ENCODE measurements around the gene TFB1M. TPM values are rescaled to one million over a fixed set of nuclear protein-coding genes. Genes with fewer than 3 reads are reported as not detected.
A peak's percentile ranks its signal among the peaks of the same experiment; 100 is the strongest.
"Not testable (repeated sequence)": the region's sequence is repeated elsewhere in the genome, so short reads cannot be mapped to it uniquely, and the experiment has no call there.

TFB1M gene
- total RNA-seq, 1 donor from 2014 or later = 12.5 TPM

GRCh38 chr6:155232848-155233247 is 81.4 kb downstream of the TFB1M start:
- Histone ChIP-seq H3K27ac (ENCODE audit: low read depth, low read length) (no peak overlapping the region), H3K27me3 (ENCODE audit: control insufficient read depth in 3 of 3, insufficient read depth in 3 of 3, low read length in 3 of 3) (no peaks in the 10 kb centered on the region), H3K4me3 (ENCODE audit: low read length in 3 of 3) (no peak overlapping the region), H3K4me1 (ENCODE audit: control insufficient read depth in 3 of 3, insufficient read depth in 3 of 3, low read length in 3 of 3) (peaks cover 0 to 6% (median 4%) of the 10 kb centered on the region in 3 donors), H3K9me3 (ENCODE audit: control insufficient read depth in 3 of 3, low read length in 3 of 3) (no peaks in the 10 kb centered on the region), H3K36me3 (ENCODE audit: control insufficient read depth in 3 of 3, insufficient read depth in 3 of 3, low read length in 3 of 3) (no peaks in the 10 kb centered on the region), H3K9ac (ENCODE audit: low read depth in 1 of 3, low read length in 3 of 3) (no peak overlapping the region)

- not testable (repeated sequence) for H3K9ac ChIP-seq (ENCODE audit: low read depth in 1 of 3, low read length in 3 of 3); H3K36me3 ChIP-seq (ENCODE audit: control insufficient read depth in 3 of 3, insufficient read depth in 3 of 3, low read length in 3 of 3); H3K27ac ChIP-seq (ENCODE audit: low read depth, low read length); H3K27me3 ChIP-seq (ENCODE audit: control insufficient read depth in 3 of 3, insufficient read depth in 3 of 3, low read length in 3 of 3); H3K4me3 ChIP-seq (ENCODE audit: low read length in 3 of 3); H3K4me1 ChIP-seq (ENCODE audit: control insufficient read depth in 3 of 3, insufficient read depth in 3 of 3, low read length in 3 of 3); H3K9me3 ChIP-seq (ENCODE audit: control insufficient read depth in 3 of 3, low read length in 3 of 3)
Measured at GRCh38 chr6:155230975-155231374, 83.3 kb downstream of the TFB1M start.

- Histone ChIP-seq H3K27ac (ENCODE audit: low read depth, low read length) (no peak overlapping the region), H3K27me3 (ENCODE audit: control insufficient read depth in 3 of 3, insufficient read depth in 3 of 3, low read length in 3 of 3) (no peaks in the 10 kb centered on the region), H3K36me3 (ENCODE audit: control insufficient read depth in 3 of 3, insufficient read depth in 3 of 3, low read length in 3 of 3) (no peaks in the 10 kb centered on the region), H3K9ac (ENCODE audit: low read depth in 1 of 3, low read length in 3 of 3) (peak overlapping the region in 1 of 3 donors; percentile 35), H3K4me1 (ENCODE audit: control insufficient read depth in 3 of 3, insufficient read depth in 3 of 3, low read length in 3 of 3) (peaks cover 0 to 6% (median 4%) of the 10 kb centered on the region in 3 donors), H3K9me3 (ENCODE audit: control insufficient read depth in 3 of 3, low read length in 3 of 3) (no peaks in the 10 kb centered on the region), H3K4me3 (ENCODE audit: low read length in 3 of 3) (no peak overlapping the region)
Measured at GRCh38 chr6:155228546-155229166, 85.6 kb downstream of the TFB1M start.

GRCh38 chr6:155227046-155227445 is 87.2 kb downstream of the TFB1M start:
- Histone ChIP-seq H3K4me1 (ENCODE audit: control insufficient read depth in 3 of 3, insufficient read depth in 3 of 3, low read length in 3 of 3) (peaks cover 0 to 6% (median 4%) of the 10 kb centered on the region in 3 donors), H3K27me3 (ENCODE audit: control insufficient read depth in 3 of 3, insufficient read depth in 3 of 3, low read length in 3 of 3) (no peaks in the 10 kb centered on the region), H3K9me3 (ENCODE audit: control insufficient read depth in 3 of 3, low read length in 3 of 3) (no peaks in the 10 kb centered on the region), H3K27ac (ENCODE audit: low read depth, low read length) (no peak overlapping the region), H3K36me3 (ENCODE audit: control insufficient read depth in 3 of 3, insufficient read depth in 3 of 3, low read length in 3 of 3) (no peaks in the 10 kb centered on the region), H3K9ac (ENCODE audit: low read depth in 1 of 3, low read length in 3 of 3) (no peak overlapping the region), H3K4me3 (ENCODE audit: low read length in 3 of 3) (no peak overlapping the region)

- Histone ChIP-seq H3K9me3 (ENCODE audit: control insufficient read depth in 3 of 3, low read length in 3 of 3) (no peaks in the 10 kb centered on the region), H3K27ac (ENCODE audit: low read depth, low read length) (no peak overlapping the region), H3K4me3 (ENCODE audit: low read length in 3 of 3) (no peak overlapping the region), H3K36me3 (ENCODE audit: control insufficient read depth in 3 of 3, insufficient read depth in 3 of 3, low read length in 3 of 3) (no peaks in the 10 kb centered on the region), H3K9ac (ENCODE audit: low read depth in 1 of 3, low read length in 3 of 3) (no peak overlapping the region), H3K4me1 (ENCODE audit: control insufficient read depth in 3 of 3, insufficient read depth in 3 of 3, low read length in 3 of 3) (peaks cover 2 to 6% (median 4%) of the 10 kb centered on the region in 3 donors), H3K27me3 (ENCODE audit: control insufficient read depth in 3 of 3, insufficient read depth in 3 of 3, low read length in 3 of 3) (no peaks in the 10 kb centered on the region)
Measured at GRCh38 chr6:155224618-155225017, 89.7 kb downstream of the TFB1M start.

GRCh38 chr6:155223646-155224451 is 90.4 kb downstream of the TFB1M start:
- Histone ChIP-seq H3K27me3 (ENCODE audit: control insufficient read depth in 3 of 3, insufficient read depth in 3 of 3, low read length in 3 of 3) (no peaks in the 10 kb centered on the region), H3K4me1 (ENCODE audit: control insufficient read depth in 3 of 3, insufficient read depth in 3 of 3, low read length in 3 of 3) (peaks cover 2 to 6% (median 3%) of the 10 kb centered on the region in 3 donors), H3K9ac (ENCODE audit: low read depth in 1 of 3, low read length in 3 of 3) (no peak overlapping the region), H3K27ac (ENCODE audit: low read depth, low read length) (no peak overlapping the region), H3K36me3 (ENCODE audit: control insufficient read depth in 3 of 3, insufficient read depth in 3 of 3, low read length in 3 of 3) (no peaks in the 10 kb centered on the region), H3K9me3 (ENCODE audit: control insufficient read depth in 3 of 3, low read length in 3 of 3) (no peaks in the 10 kb centered on the region), H3K4me3 (ENCODE audit: low read length in 3 of 3) (no peak overlapping the region)

GRCh38 chr6:155222506-155222905 is 91.8 kb downstream of the TFB1M start:
- no peak overlapping the region for H3K27ac ChIP-seq (ENCODE audit: low read depth, low read length)
- no peaks in the 10 kb centered on the region for H3K9me3 ChIP-seq (ENCODE audit: control insufficient read depth in 3 of 3, low read length in 3 of 3)
- no peak overlapping the region for H3K4me3 ChIP-seq (ENCODE audit: low read length in 3 of 3)
- no peaks in the 10 kb centered on the region for H3K27me3 ChIP-seq (ENCODE audit: control insufficient read depth in 3 of 3, insufficient read depth in 3 of 3, low read length in 3 of 3)
- H3K36me3 ChIP-seq (ENCODE audit: control insufficient read depth in 3 of 3, insufficient read depth in 3 of 3, low read length in 3 of 3) = no peaks in the 10 kb centered on the region
- peaks cover 0 to 2% (median 0%) of the 10 kb centered on the region in 3 donors for H3K4me1 ChIP-seq (ENCODE audit: control insufficient read depth in 3 of 3, insufficient read depth in 3 of 3, low read length in 3 of 3)
- H3K9ac ChIP-seq (ENCODE audit: low read depth in 1 of 3, low read length in 3 of 3) = no peak overlapping the region

GRCh38 chr6:155221086-155221485 is 93.2 kb downstream of the TFB1M start:
- H3K9me3 ChIP-seq (ENCODE audit: control insufficient read depth in 3 of 3, low read length in 3 of 3) = no peaks in the 10 kb centered on the region
- no peak overlapping the region for H3K9ac ChIP-seq (ENCODE audit: low read depth in 1 of 3, low read length in 3 of 3)
- H3K4me1 ChIP-seq (ENCODE audit: control insufficient read depth in 3 of 3, insufficient read depth in 3 of 3, low read length in 3 of 3) = peaks cover 0 to 2% (median 0%) of the 10 kb centered on the region in 3 donors
- no peak overlapping the region for H3K4me3 ChIP-seq (ENCODE audit: low read length in 3 of 3)
- no peaks in the 10 kb centered on the region for H3K36me3 ChIP-seq (ENCODE audit: control insufficient read depth in 3 of 3, insufficient read depth in 3 of 3, low read length in 3 of 3)
- no peak overlapping the region for H3K27ac ChIP-seq (ENCODE audit: low read depth, low read length)
- no peaks in the 10 kb centered on the region for H3K27me3 ChIP-seq (ENCODE audit: control insufficient read depth in 3 of 3, insufficient read depth in 3 of 3, low read length in 3 of 3)

GRCh38 chr6:155219858-155220301 is 94.4 kb downstream of the TFB1M start:
- H3K9me3 ChIP-seq (ENCODE audit: control insufficient read depth in 3 of 3, low read length in 3 of 3) = no peaks in the 10 kb centered on the region
- H3K9ac ChIP-seq (ENCODE audit: low read depth in 1 of 3, low read length in 3 of 3) = no peak overlapping the region

GRCh38 chr6:155219299-155219698 is 95.0 kb downstream of the TFB1M start:
- H3K9ac ChIP-seq (ENCODE audit: low read depth in 1 of 3, low read length in 3 of 3) = no peak overlapping the region
- H3K27ac ChIP-seq (ENCODE audit: low read depth, low read length) = no peak overlapping the region
- H3K9me3 ChIP-seq (ENCODE audit: control insufficient read depth in 3 of 3, low read length in 3 of 3) = no peaks in the 10 kb centered on the region
- peaks cover 0 to 2% (median 0%) of the 10 kb centered on the region in 3 donors for H3K4me1 ChIP-seq (ENCODE audit: control insufficient read depth in 3 of 3, insufficient read depth in 3 of 3, low read length in 3 of 3)
- H3K27me3 ChIP-seq (ENCODE audit: control insufficient read depth in 3 of 3, insufficient read depth in 3 of 3, low read length in 3 of 3) = no peaks in the 10 kb centered on the region
- H3K36me3 ChIP-seq (ENCODE audit: control insufficient read depth in 3 of 3, insufficient read depth in 3 of 3, low read length in 3 of 3) = no peaks in the 10 kb centered on the region
- no peak overlapping the region for H3K4me3 ChIP-seq (ENCODE audit: low read length in 3 of 3)

More at GRCh38 chr6:155219858-155220301, 94.4 kb downstream of the TFB1M start:
- no peaks in the 10 kb centered on the region for H3K36me3 ChIP-seq (ENCODE audit: control insufficient read depth in 3 of 3, insufficient read depth in 3 of 3, low read length in 3 of 3)
- H3K4me1 ChIP-seq (ENCODE audit: control insufficient read depth in 3 of 3, insufficient read depth in 3 of 3, low read length in 3 of 3) = peaks cover 0 to 2% (median 0%) of the 10 kb centered on the region in 3 donors
- H3K27ac ChIP-seq (ENCODE audit: low read depth, low read length) = no peak overlapping the region
- no peaks in the 10 kb centered on the region for H3K27me3 ChIP-seq (ENCODE audit: control insufficient read depth in 3 of 3, insufficient read depth in 3 of 3, low read length in 3 of 3)
- no peak overlapping the region for H3K4me3 ChIP-seq (ENCODE audit: low read length in 3 of 3)

All from skeletal muscle tissue (tissue), 4 donors.